ENCODE measurements around the gene ARID5B. TPM values are rescaled to one million over a fixed set of nuclear protein-coding genes. Genes with fewer than 3 reads are reported as not detected.

ARID5B gene
- total RNA-seq, 1 donor from 2014 or later: 13.7 TPM

- Histone ChIP-seq H3K36me3 (no peaks in the 10 kb centered on the region), H3K4me1 (peaks cover 20% of the 10 kb centered on the region), H3K9me3 (replicated peaks) (no peaks in the 10 kb centered on the region), H3K27ac (replicated peaks) (peak overlapping the region; percentile 64), H3K27me3 (ENCODE audit: low read depth) (no peaks in the 10 kb centered on the region), H3K4me3 (peak overlapping the region; percentile 41)
- TF ChIP-seq CTCF (IDR thresholded peaks at IDR 0.05; ENCODE audit: borderline replicate concordance): no peak
- intact Hi-C loops (cut with micrococcal nuclease): no loop called here
- no peak for DNase-seq
These were observed 62.7 kb downstream of the ARID5B start for GRCh38 chr10:61964059-61964709.

GRCh38 chr10:61964949-61965702 lies 63.6 kb downstream of the ARID5B start:
- Histone ChIP-seq H3K27ac (replicated peaks) (peak overlapping the region; percentile 64), H3K4me1 (peaks cover 22% of the 10 kb centered on the region), H3K9me3 (replicated peaks) (no peaks in the 10 kb centered on the region), H3K36me3 (no peaks in the 10 kb centered on the region), H3K27me3 (ENCODE audit: low read depth) (no peaks in the 10 kb centered on the region), H3K4me3 (no peak overlapping the region)
- no peak for DNase-seq
- intact Hi-C loops (cut with micrococcal nuclease): no loop called here
- TF ChIP-seq CTCF (IDR thresholded peaks at IDR 0.05; ENCODE audit: borderline replicate concordance): no peak

- DNase-seq: no peak
- no peak overlapping the region for H3K27ac ChIP-seq (replicated peaks)
- H3K4me3 ChIP-seq: no peak overlapping the region
- intact Hi-C loops (cut with micrococcal nuclease): no loop called here
- H3K36me3 ChIP-seq: no peaks in the 10 kb centered on the region
- no peaks in the 10 kb centered on the region for H3K27me3 ChIP-seq (ENCODE audit: low read depth)
- TF ChIP-seq CTCF (IDR thresholded peaks at IDR 0.05; ENCODE audit: borderline replicate concordance): no peak
- H3K4me1 ChIP-seq: peaks cover 30% of the 10 kb centered on the region
- no peaks in the 10 kb centered on the region for H3K9me3 ChIP-seq (replicated peaks)
These were observed 64.3 kb downstream of the ARID5B start for GRCh38 chr10:61965703-61966395.

- H3K4me3 ChIP-seq: no peak overlapping the region
- H3K27ac ChIP-seq (replicated peaks): no peak overlapping the region
- no peaks in the 10 kb centered on the region for H3K36me3 ChIP-seq
- H3K27me3 ChIP-seq (ENCODE audit: low read depth): no peaks in the 10 kb centered on the region
- H3K4me1 ChIP-seq: peaks cover 41% of the 10 kb centered on the region
- no peak for DNase-seq
- H3K9me3 ChIP-seq (replicated peaks): no peaks in the 10 kb centered on the region
- intact Hi-C loops (cut with micrococcal nuclease): no loop called here
- no peak for TF ChIP-seq CTCF (IDR thresholded peaks at IDR 0.05; ENCODE audit: borderline replicate concordance)
These were observed 65.8 kb downstream of the ARID5B start for GRCh38 chr10:61967298-61967697.

- Histone ChIP-seq H3K27me3 (ENCODE audit: low read depth) (no peaks in the 10 kb centered on the region), H3K27ac (replicated peaks) (peak overlapping the region; percentile 67), H3K9me3 (replicated peaks) (no peaks in the 10 kb centered on the region), H3K36me3 (no peaks in the 10 kb centered on the region), H3K4me3 (no peak overlapping the region), H3K4me1 (peaks cover 52% of the 10 kb centered on the region)
- intact Hi-C loops (cut with micrococcal nuclease): no loop called here
- DNase-seq: no peak
- no peak for TF ChIP-seq CTCF (IDR thresholded peaks at IDR 0.05; ENCODE audit: borderline replicate concordance)
These were observed 68.9 kb downstream of the ARID5B start for GRCh38 chr10:61970182-61971002.

All from left ventricle myocardium inferior (tissue), 1 donor.